Mesodermal cell (in vitro differentiated cells): ENCODE data around the gene PDE4B.
A peak's percentile ranks its signal among the peaks of the same experiment; 100 is the strongest.

ENCODE experiments used
- H3K27ac ChIP-seq: 2 replicates; pipeline ENCODE4 v1.7.0; 2013; ENCODE audit warnings: mild to moderate bottlenecking, low read depth, low read length, moderate library complexity; ENCODE audit not compliant: severe bottlenecking
- H3K36me3 ChIP-seq: 2 replicates; pipeline ENCODE4 v1.7.1; 2013; ENCODE audit warnings: mild to moderate bottlenecking, low read length, moderate library complexity; ENCODE audit not compliant: control insufficient read depth, insufficient read depth
- H3K4me1 ChIP-seq: one replicate; pipeline ENCODE4 v1.7.1; 2013; ENCODE audit warnings: mild to moderate bottlenecking, low read length; ENCODE audit not compliant: insufficient read depth, control insufficient read depth, poor library complexity, severe bottlenecking
- H3K4me3 ChIP-seq: 2 replicates; pipeline ENCODE4 v1.7.0; 2013; ENCODE audit warnings: low read length, control low read depth, mild to moderate bottlenecking; ENCODE audit not compliant: insufficient read depth, poor library complexity, severe bottlenecking; ENCODE audit errors: extremely low read depth
- H3K9me3 ChIP-seq: 2 replicates; pipeline ENCODE4 v1.7.1; 2013; ENCODE audit warnings: mild to moderate bottlenecking, low read length, moderate library complexity; ENCODE audit not compliant: control insufficient read depth
- WGBS, 2 experiments: methylation state at CpG; one replicate each; pipeline ENCODE4 v1.1.5; 2013; ENCODE audit warnings: missing lambda C conversion rate in 2 of 2; ENCODE audit not compliant: insufficient coverage in 2 of 2; 5-methylcytosine and 5-hydroxymethylcytosine counted together

Gene PDE4B

DNA sequence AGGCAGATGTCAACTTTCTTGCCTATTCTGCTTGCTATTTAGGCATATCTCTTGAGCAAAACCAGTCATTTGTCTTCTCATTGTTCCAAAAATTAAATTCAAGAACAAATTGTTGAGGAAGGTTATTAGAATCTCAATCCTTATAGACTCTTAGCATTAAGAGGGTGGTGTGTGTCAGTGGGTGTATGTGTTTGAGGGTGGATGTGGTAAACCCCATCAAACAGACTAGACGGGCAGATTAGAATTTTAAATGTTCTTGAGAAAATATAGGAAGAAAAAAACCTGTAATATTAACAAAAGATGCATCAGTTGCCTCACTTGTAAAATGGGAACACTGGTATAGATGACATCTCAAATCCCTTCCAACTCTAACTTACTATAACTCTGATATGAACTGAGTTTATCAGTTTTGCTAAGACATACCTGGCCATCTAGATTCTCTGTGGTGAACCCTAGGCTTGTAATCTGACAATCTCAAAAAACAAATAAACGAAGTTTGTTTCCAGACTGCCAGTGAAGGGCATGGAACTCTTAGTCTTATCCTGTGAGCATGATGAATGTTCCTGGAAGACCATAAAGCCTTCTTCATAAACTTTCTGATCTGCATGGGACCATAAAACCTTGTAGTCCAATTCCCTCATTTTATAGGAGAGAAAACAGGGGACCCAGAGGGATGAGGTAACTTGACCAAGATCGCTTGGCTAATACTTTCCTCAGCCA lies 564.9 kb downstream of the PDE4B start:
- peaks cover 55% of the 10 kb centered on the region for H3K4me1 ChIP-seq
- no peaks in the 10 kb centered on the region for H3K9me3 ChIP-seq
- peaks cover 33% of the 10 kb centered on the region for H3K36me3 ChIP-seq
- peak overlapping the region; percentile 7 for H3K27ac ChIP-seq
- 80 to 90% methylated on average over 1 to 2 of the region's 3 CpGs for WGBS, 2 experiments
- H3K4me3 ChIP-seq = no peak overlapping the region

DNA sequence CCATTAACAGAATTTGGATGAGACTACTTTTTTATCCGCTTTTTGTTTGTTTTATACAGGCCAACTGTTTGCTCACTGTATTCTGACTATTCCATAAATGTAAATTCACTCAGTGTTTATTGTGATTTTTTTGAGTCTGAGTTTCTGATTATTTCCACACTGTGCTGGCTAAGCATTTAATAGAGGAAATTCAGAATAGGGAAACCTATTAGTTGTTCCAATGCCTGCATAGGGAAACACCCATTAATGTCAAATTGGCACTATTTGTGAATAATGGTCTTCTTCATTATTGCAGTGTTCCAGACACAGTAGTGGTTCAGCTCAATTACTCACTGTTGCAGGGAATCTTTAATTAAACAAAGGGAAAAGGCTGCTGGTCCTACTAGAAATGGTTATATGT lies 566.6 kb downstream of the PDE4B start:
- Histone ChIP-seq H3K27ac (no peak overlapping the region), H3K36me3 (peaks cover 47% of the 10 kb centered on the region), H3K4me3 (no peak overlapping the region), H3K9me3 (no peaks in the 10 kb centered on the region), H3K4me1 (peaks cover 39% of the 10 kb centered on the region)
- WGBS, 2 experiments = no CpG with 5 or more reads among the region's 1 CpG

DNA sequence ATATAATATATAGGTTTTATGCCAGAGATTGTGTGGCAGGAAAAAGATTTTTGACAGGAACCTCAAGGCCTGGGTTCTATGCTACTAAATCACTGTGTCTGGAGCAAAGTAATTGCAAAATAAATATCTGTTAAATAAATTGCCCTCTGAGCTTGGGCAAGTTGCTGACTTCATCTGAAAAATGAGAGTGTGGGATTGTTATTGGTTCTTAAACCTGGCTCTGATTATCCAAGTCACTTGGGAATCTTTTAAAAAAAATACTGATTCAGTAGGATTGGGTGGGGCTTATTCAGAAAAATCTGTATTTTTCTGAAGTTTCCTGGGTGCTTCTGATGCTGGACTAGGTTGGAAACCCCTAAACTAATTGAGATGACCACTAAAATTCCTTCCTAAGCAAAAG lies 567.1 kb downstream of the PDE4B start:
- H3K36me3 ChIP-seq = peaks cover 53% of the 10 kb centered on the region
- no peaks in the 10 kb centered on the region for H3K9me3 ChIP-seq
- H3K4me1 ChIP-seq = peaks cover 38% of the 10 kb centered on the region
- no peak overlapping the region for H3K4me3 ChIP-seq
- H3K27ac ChIP-seq = no peak overlapping the region

GRCh38 chr1:66360285-66360724 lies 567.6 kb downstream of the PDE4B start:
- no peak overlapping the region for H3K4me3 ChIP-seq
- H3K36me3 ChIP-seq = peaks cover 58% of the 10 kb centered on the region
- WGBS, 2 experiments = 84 to 89% methylated on average over 2 to 3 of the region's 3 CpGs
- H3K27ac ChIP-seq = no peak overlapping the region
- peaks cover 36% of the 10 kb centered on the region for H3K4me1 ChIP-seq
- no peaks in the 10 kb centered on the region for H3K9me3 ChIP-seq

- WGBS, 2 experiments = 100% methylated on average over 1 of the region's 2 CpGs; no CpG with 5 or more reads in 1 of the 2 experiments
- Histone ChIP-seq H3K36me3 (peaks cover 77% of the 10 kb centered on the region), H3K27ac (no peak overlapping the region), H3K4me1 (peaks cover 7% of the 10 kb centered on the region), H3K4me3 (no peak overlapping the region), H3K9me3 (no peaks in the 10 kb centered on the region)
Measured at GRCh38 chr1:66364578-66365391, 572.1 kb downstream of the PDE4B start.

GRCh38 chr1:66365635-66366034 lies 572.9 kb downstream of the PDE4B start:
- no peak overlapping the region for H3K27ac ChIP-seq
- 93 to 100% methylated on average over 1 to 2 of the region's 3 CpGs for WGBS, 2 experiments
- peaks cover 83% of the 10 kb centered on the region for H3K36me3 ChIP-seq
- no peaks in the 10 kb centered on the region for H3K9me3 ChIP-seq
- no peak overlapping the region for H3K4me3 ChIP-seq
- peaks cover 3% of the 10 kb centered on the region for H3K4me1 ChIP-seq

GRCh38 chr1:66366634-66367033 lies 573.9 kb downstream of the PDE4B start:
- no peak overlapping the region for H3K4me3 ChIP-seq
- H3K27ac ChIP-seq = no peak overlapping the region
- no peaks in the 10 kb centered on the region for H3K9me3 ChIP-seq
- peaks cover 81% of the 10 kb centered on the region for H3K36me3 ChIP-seq
- peaks cover 5% of the 10 kb centered on the region for H3K4me1 ChIP-seq

DNA sequence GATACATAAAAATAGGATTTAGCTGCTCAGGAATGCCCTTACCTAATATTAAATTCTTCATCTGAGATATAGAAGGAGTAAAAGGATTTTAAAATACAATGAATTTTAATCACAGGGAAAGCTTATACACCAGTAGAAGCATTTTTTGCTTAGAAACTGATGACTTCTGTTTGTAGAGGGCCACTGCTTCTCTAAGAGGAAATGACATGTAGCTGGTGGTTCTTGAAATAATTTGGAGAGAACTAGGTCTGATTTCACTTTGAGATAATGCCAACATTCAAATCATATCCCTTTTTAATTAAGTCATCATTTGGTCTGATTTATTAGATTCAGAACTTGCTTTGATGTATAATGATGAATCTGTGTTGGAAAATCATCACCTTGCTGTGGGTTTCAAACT lies 574.7 kb downstream of the PDE4B start:
- Histone ChIP-seq H3K27ac (no peak overlapping the region), H3K4me3 (no peak overlapping the region), H3K9me3 (no peaks in the 10 kb centered on the region), H3K4me1 (peaks cover 11% of the 10 kb centered on the region), H3K36me3 (peaks cover 81% of the 10 kb centered on the region)

DNA sequence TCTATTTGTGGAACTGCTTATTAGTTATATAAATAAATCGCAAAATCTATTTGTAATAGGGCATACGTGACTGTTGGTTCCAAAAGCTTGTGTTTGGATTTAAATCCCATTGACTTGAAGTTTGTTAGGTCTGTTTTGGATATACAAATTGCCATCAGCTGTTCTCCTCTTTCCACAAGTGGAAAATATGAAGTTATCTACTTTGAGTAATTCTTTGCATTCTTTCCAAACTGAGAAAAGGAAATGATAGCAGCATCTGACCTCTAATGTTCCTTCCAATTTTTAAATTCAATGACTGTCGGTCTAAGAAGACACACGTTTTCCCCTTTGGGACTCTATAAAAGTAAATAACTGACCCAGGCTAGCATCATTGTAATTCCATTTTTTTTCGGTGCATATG lies 575.6 kb downstream of the PDE4B start:
- 83 to 96% methylated on average over 2 to 3 of the region's 5 CpGs for WGBS, 2 experiments
- H3K4me1 ChIP-seq = peaks cover 18% of the 10 kb centered on the region
- no peak overlapping the region for H3K27ac ChIP-seq
- peaks cover 81% of the 10 kb centered on the region for H3K36me3 ChIP-seq
- no peaks in the 10 kb centered on the region for H3K9me3 ChIP-seq
- H3K4me3 ChIP-seq = no peak overlapping the region

DNA sequence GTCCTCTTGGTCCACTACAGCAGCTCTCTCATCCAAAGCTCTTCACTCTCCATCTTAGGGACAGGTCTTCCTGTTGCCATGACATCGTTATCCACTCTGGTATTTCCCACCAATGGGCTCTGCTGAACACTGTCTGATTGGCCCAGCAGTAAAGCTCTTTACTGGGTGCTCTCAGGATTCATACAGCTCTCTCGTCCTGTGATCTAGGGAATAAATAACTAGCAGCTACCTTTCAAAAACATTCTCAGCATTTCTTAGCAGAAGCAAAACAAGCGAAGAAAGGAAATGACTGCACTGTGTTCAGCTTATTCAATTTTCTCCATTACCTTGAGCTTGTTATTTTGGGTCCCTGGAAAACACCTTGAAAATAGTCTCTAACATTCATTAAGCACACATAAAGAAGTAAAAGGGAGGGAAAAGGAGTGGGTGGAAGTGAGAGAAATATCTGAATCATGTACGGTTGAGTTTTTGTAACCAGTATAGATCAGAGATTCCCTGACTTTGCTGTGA lies 577.8 kb downstream of the PDE4B start:
- Histone ChIP-seq H3K4me1 (peaks cover 18% of the 10 kb centered on the region), H3K9me3 (no peaks in the 10 kb centered on the region), H3K36me3 (peaks cover 70% of the 10 kb centered on the region), H3K4me3 (no peak overlapping the region), H3K27ac (peak overlapping the region; percentile 55)
- WGBS, 2 experiments = 81 to 87% methylated on average over 2 to 3 of the region's 4 CpGs
